Breast epithelium (tissue), 4 donors: ENCODE data around the gene MPP3. TPM values are rescaled to one million over a fixed set of nuclear protein-coding genes. Genes with fewer than 3 reads are reported as not detected.

Experiments
- DNase-seq, 2 donors: peaks; one replicate each; pipeline ENCODE4 v3.0.0-alpha.2; 2019; ENCODE audit warnings: low spot score in 2 of 2
- H3K27ac ChIP-seq, 2 donors: fragments of 200-600 bp; sonication (generic) in 1 of 2; one replicate each; pipeline ENCODE4 v1.5.1; 2016 to 2019; ENCODE audit warnings: mild to moderate bottlenecking in 1 of 2
- H3K27me3 ChIP-seq, 2 donors: fragments of 200-600 bp; sonication (generic) in 1 of 2; one replicate each; pipeline versions ENCODE4 v1.5.1 to v1.6.0; 2017 to 2019; ENCODE audit warnings: control low read depth in 1 of 2, mild to moderate bottlenecking in 1 of 2
- H3K36me3 ChIP-seq: fragments of 200-600 bp; one replicate; pipeline ENCODE4 v1.5.1; 2019
- H3K4me1 ChIP-seq, 2 donors: fragments of 200-600 bp; sonication (generic); one replicate each; pipeline ENCODE4 v1.5.1; 2016 to 2019; ENCODE audit warnings: control low read depth in 1 of 2
- H3K4me3 ChIP-seq, 3 donors: fragments of 200-600 bp; sonication (generic); 1 replicate in 2 of 3; 2 replicates in 1 of 3; pipeline ENCODE4 v1.5.1; 2016 to 2019; ENCODE audit warnings: mild to moderate bottlenecking in 3 of 3, moderate library complexity in 2 of 3
- H3K9me3 ChIP-seq, 2 donors: fragments of 200-600 bp; sonication (generic) in 1 of 2; one replicate each; pipeline ENCODE4 v1.5.1; 2016 to 2019; ENCODE audit warnings: control low read depth in 1 of 2
- CTCF ChIP-seq, 3 donors: fragments of 450-650 bp; IDR thresholded peaks; one replicate each; pipeline ENCODE4 v1.5.1; 2016 to 2017; ENCODE audit warnings: antibody characterized with exemption in 3 of 3, mild to moderate bottlenecking in 3 of 3, moderate library complexity in 3 of 3
- POLR2A ChIP-seq: fragments of 450-650 bp; IDR thresholded peaks from one replicate; pipeline ENCODE4 v1.6.1; 2016; ENCODE audit warnings: antibody characterized with exemption, mild to moderate bottlenecking, moderate library complexity
- POLR2AphosphoS5 ChIP-seq, 3 donors: sonication (generic); formaldehyde crosslinking; IDR thresholded peaks; one replicate each; pipeline ENCODE4 v1.6.1; 2017; ENCODE audit warnings: antibody characterized with exemption in 3 of 3
- intact Hi-C: fragments of 100-400 bp; cut with DNase I; formaldehyde crosslinking; loops from one replicate; pipeline ENCODE4 v1.15.1; 2023; ENCODE audit warnings: low total_unique reads
- total RNA-seq, 3 donors: library from RNA; depleted of rRNA; stranded (reverse); fragments of >200 nt; gene quantifications; one replicate each; pipeline ENCODE4 v1.1.0, GENCODE V29; 2016

Gene MPP3
- total RNA-seq, 3 donors from 2014 or later: 24.2 to 26.3 (median 26.2) TPM

DNA sequence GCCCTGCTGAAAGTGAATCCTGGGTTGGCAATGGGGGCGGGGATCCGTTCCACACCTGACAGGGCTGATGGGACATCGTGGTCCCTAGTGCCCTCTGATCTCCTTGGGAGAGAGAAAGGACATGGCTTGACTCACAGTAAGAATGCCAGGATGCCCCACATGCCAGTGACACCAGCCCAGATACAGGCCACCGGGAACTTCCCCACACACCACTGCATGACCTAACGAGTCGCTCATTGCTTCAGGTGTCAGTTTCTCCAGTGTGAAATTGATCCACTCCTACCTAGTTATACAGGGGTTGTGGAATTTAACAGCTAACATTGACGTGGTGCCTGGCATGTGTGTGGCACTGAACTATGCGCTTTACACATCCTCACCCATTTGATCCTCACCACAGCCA lies 21.6 kb upstream of the MPP3 start:
- TF ChIP-seq POLR2AphosphoS5 (IDR thresholded peaks at IDR 0.05): no peak
- no peak for TF ChIP-seq CTCF (IDR thresholded peaks at IDR 0.05)
- no peak for TF ChIP-seq POLR2A
- Histone ChIP-seq H3K36me3 (no peaks in the 10 kb centered on the region), H3K27me3 (no peaks in the 10 kb centered on the region), H3K4me1 (no peaks in the 10 kb centered on the region), H3K9me3 (no peaks in the 10 kb centered on the region), H3K4me3 (no peak overlapping the region), H3K27ac (no peak overlapping the region)
- DNase-seq: no peak
- intact Hi-C loops: no loop called here

DNA sequence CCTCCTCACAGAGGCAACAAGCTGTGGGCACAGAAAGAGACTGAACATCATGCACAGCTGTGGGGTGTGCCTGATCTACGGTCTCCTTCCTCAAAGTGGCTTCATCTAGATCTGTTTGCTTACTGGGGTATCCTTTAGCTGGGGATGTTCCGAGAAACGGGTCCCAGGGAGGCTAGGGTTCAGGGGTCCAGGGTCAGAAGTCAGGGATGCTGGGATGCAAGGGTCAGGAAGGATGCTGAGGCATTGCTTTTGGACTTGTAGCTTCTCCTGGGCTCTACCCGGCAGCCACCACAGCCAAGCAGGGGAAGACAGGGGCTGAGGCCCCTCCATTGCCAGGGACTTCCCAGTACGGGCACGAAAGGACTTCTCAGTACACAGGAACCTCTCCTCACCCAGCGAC lies 20.6 kb upstream of the MPP3 start:
- Histone ChIP-seq H3K36me3 (no peaks in the 10 kb centered on the region), H3K4me1 (no peaks in the 10 kb centered on the region), H3K27me3 (no peaks in the 10 kb centered on the region), H3K4me3 (no peak overlapping the region), H3K9me3 (no peaks in the 10 kb centered on the region), H3K27ac (no peak overlapping the region)
- intact Hi-C loops: no loop called here
- TF ChIP-seq CTCF (IDR thresholded peaks at IDR 0.05) (no peak), POLR2A (no peak), POLR2AphosphoS5 (IDR thresholded peaks at IDR 0.05) (no peak)
- no peak for DNase-seq

DNA sequence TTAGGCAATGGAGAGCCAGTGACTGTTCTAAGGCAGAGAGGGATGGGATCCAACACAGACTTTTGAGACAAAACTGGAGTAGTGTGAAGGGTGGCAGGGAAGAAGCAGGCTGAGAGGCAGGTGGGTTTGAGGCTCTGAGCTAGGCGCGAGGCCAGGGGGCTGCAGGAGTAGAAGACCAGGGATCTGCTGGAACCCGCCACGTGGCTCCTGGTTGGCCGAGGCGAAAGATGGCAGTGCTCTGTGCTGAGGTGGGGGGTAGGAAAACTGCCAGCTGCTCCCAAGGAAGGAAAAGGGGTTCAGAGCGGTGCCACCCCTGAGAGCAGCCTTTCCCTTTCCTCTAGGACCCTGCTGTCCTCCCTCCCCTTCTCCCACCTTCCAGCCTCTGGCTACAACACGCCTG lies 19.6 kb upstream of the MPP3 start:
- no peak for DNase-seq
- Histone ChIP-seq H3K27me3 (no peaks in the 10 kb centered on the region), H3K27ac (no peak overlapping the region), H3K4me1 (no peaks in the 10 kb centered on the region), H3K36me3 (no peaks in the 10 kb centered on the region), H3K4me3 (no peak overlapping the region), H3K9me3 (no peaks in the 10 kb centered on the region)
- intact Hi-C loops: no loop called here
- TF ChIP-seq POLR2AphosphoS5 (IDR thresholded peaks at IDR 0.05): no peak
- TF ChIP-seq CTCF (IDR thresholded peaks at IDR 0.05): no peak
- TF ChIP-seq POLR2A: no peak

- H3K27ac ChIP-seq: no peak overlapping the region
- intact Hi-C loops: no loop called here
- peak overlapping the region in 2 of 3 donors; percentile 13 to 52 for H3K4me3 ChIP-seq
- no peaks in the 10 kb centered on the region for H3K36me3 ChIP-seq
- peaks cover 0 to 3% of the 10 kb centered on the region in 2 donors for H3K4me1 ChIP-seq
- no peaks in the 10 kb centered on the region for H3K9me3 ChIP-seq
- no peak for DNase-seq
- no peaks in the 10 kb centered on the region for H3K27me3 ChIP-seq
- TF ChIP-seq POLR2AphosphoS5 (IDR thresholded peaks at IDR 0.05): no peak
- TF ChIP-seq POLR2A: no peak
- TF ChIP-seq CTCF (IDR thresholded peaks at IDR 0.05): no peak
These were observed 16.2 kb upstream of the MPP3 start for GRCh38 chr17:43849116-43849515.

- no peak for DNase-seq
- Histone ChIP-seq H3K4me1 (peaks cover 0 to 3% of the 10 kb centered on the region in 2 donors), H3K36me3 (no peaks in the 10 kb centered on the region), H3K27me3 (no peaks in the 10 kb centered on the region), H3K4me3 (peak overlapping the region in 2 of 3 donors; percentile 31 to 52), H3K9me3 (no peaks in the 10 kb centered on the region), H3K27ac (no peak overlapping the region)
- TF ChIP-seq POLR2A (no peak), CTCF (IDR thresholded peaks at IDR 0.05) (no peak), POLR2AphosphoS5 (IDR thresholded peaks at IDR 0.05) (no peak)
- intact Hi-C loops: no loop called here
These were observed 15.7 kb upstream of the MPP3 start for GRCh38 chr17:43848601-43849000.
